Measurements from ENCODE around the gene CELF2.
A peak's percentile ranks its signal among the peaks of the same experiment; 100 is the strongest.

CELF2 gene

GRCh38 chr10:11157292-11158076 is 139.8 kb downstream of the CELF2 start:
- DNase-seq (ENCODE audit: low read depth) = no peak

GRCh38 chr10:11158080-11158479 is 140.4 kb downstream of the CELF2 start:
- no peak for DNase-seq (ENCODE audit: low read depth)

DNA sequence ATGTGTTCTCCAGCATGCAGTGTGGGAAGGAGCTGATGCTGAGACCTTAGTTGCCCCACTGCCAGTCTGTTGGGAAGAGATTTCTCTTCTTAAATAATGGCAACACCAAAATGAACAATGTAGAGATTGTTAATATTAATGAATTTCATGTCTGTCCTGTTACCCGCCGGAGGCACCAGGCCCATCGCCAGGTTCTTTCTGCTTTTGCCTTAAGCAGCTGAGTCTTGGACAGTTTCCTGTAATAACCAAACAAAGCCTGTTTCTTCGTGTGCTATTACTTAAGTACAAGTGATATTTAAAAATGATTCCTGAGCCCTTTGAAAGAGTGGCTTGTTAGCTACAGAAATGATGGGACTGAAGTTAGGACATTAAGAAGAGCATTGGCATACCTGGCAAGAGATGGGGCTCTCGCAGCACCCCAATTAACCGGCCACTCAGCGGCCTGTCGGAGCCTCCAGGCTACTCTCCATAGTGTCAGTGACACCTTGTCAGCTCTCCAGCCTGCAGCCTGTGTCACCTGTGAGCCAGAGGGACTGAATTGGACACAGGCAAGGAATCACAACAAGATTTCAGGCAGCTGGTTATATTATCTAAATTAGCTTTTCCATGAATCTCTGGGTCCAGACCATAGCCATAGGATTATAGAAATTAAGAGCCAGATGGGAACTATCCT is 142.0 kb downstream of the CELF2 start:
- no peak for DNase-seq (ENCODE audit: low read depth)

DNA sequence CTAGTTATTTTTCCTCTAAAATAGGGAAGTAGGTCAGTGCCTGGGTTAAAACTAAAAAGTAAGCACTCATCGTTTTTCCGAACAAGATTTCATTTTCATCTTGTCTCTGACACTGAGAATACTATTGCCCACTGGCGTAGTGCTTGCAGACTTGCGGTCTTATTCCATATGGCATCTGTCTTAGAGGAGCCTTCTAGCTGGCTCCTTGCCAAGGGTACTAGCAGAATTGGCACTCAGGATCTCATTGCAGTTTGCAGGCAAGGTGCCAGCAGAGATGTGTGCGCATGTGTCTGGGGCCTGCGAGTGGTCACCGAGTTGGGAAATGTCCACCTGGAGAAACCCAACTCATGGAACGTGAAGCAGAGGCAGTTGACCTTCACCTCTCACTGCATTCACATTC is 143.4 kb downstream of the CELF2 start:
- no peak for DNase-seq (ENCODE audit: low read depth)

GRCh38 chr10:11161910-11162309 is 144.2 kb downstream of the CELF2 start:
- DNase-seq (ENCODE audit: low read depth) = no peak

DNA sequence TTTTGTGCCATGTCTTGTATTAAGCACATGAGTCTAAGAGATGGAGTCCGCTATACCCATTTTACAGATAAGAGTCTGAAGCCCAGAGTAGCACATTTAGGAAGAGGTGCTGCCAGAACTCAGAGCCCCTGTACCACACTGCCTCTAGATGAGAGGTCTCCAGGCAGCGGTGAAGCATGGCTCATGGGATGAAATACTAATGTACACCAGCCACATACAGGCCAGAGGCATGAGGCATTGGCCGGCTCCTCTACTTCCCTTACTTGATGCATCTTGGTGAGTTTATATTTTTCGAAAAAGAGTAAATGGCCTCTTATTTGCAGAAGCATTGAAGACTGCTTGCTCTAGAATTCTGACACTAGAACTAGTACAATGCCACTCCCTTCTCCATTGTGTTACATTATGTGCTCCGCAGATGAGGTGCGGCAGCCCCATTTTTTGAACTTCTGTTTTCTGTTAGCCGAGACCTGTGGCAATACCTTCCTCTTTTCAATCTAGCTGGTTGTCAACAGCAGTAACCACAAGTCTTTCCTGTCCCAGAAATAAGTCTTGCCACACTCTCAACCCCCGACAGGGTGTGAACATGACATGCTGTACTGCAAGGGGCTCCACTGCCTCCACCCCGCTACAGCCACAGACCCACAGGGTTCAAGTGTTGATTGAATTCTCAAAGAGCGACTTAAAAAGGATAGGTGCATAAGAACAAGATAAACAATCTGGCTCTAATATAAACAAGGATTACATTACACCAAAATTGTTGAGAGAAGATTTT is 145.3 kb downstream of the CELF2 start:
- peak; percentile 53 for DNase-seq (ENCODE audit: low read depth)

- no peak for DNase-seq (ENCODE audit: low read depth)
These were observed 146.3 kb downstream of the CELF2 start for GRCh38 chr10:11163780-11164550.

DNA sequence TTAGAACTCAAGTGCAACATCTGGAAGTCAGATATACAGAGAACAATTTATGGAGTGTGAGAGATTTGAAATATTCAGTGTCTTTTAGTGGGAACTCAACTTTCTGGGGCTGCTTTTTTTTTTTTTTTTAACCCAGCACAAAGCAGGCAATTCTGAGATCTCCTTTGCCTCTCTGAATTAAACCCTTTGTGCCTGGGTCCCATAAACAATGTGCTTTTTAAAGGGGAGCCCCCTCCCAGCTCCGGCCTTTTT is 146.8 kb downstream of the CELF2 start:
- no peak for DNase-seq (ENCODE audit: low read depth)

- DNase-seq (ENCODE audit: low read depth) = no peak
These were observed 147.3 kb downstream of the CELF2 start for GRCh38 chr10:11164803-11165590.

- DNase-seq (ENCODE audit: low read depth) = no peak
These were observed 148.2 kb downstream of the CELF2 start for GRCh38 chr10:11165591-11166543.

GRCh38 chr10:11166550-11166949 is 148.9 kb downstream of the CELF2 start:
- no peak for DNase-seq (ENCODE audit: low read depth)

DNA sequence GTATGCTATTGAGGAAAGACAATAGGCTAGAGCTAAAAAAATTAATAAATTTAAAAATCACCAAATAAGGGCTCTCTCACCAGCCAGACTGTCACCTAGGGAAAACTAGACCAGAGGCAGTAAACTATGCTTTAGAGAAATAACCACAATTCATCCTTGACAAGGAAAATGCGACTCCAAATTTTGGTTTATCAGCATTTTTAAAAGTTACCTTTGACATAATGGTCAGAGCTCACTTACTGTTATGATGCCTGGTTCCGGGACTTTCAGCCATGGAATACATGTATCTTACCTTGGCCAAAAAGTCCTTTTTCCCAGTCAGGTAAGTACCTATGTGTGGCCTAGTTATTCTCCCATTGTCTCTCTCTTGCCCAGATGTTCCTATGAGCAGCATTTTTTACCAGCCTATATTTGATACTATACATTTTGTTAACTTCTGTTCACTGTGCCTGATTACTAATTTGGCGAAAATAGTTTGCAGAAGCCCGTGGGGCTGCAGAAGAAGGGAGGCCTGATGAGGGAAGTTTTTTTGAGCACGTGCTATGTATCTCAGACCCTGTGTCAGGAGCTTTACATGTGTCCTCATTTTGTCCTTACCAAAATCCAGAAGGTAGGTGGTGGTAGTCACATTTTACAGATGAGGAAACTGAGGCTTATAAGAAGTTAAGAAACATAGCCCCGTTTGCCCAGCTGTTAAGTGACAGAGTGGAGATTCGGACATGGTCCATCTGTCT is 149.7 kb downstream of the CELF2 start:
- DNase-seq (ENCODE audit: low read depth) = no peak

- DNase-seq (ENCODE audit: low read depth) = no peak
These were observed 150.9 kb downstream of the CELF2 start for GRCh38 chr10:11168423-11169090.

- DNase-seq (ENCODE audit: low read depth) = no peak
These were observed 152.3 kb downstream of the CELF2 start for GRCh38 chr10:11169976-11170375.

- DNase-seq (ENCODE audit: low read depth) = no peak
These were observed 152.9 kb downstream of the CELF2 start for GRCh38 chr10:11170574-11170973.

- DNase-seq (ENCODE audit: low read depth) = no peak
These were observed 153.6 kb downstream of the CELF2 start for GRCh38 chr10:11170993-11171851.

DNA sequence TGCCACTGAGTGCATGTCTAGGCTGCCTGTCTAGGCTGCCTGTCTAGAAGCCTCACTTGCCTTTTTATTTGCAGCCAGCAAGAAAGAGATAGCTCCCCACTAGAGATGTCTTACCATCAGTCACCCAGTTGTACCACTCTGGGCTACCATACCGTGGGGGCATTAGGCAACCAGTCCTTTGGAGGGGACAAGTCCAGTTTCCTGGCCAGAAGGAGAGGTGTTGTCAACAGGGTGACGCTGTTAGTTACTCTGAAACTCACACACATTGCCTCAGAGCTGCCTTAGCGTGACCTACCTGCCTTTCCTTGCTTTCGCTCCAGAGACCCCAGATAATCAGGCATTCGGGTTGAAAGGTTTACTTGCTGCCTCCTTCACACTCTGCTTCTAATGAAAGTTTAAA is 155.4 kb downstream of the CELF2 start:
- DNase-seq (ENCODE audit: low read depth) = no peak

GRCh38 chr10:11175823-11176243 is 158.2 kb downstream of the CELF2 start:
- no peak for DNase-seq (ENCODE audit: low read depth)

All from stimulated activated CD8-positive, alpha-beta memory T cell treated with anti-CD3 and anti-CD28 coated beads, Interleukin-15, amount 100 ng/mL, for 1 hour (primary cell).